GF-D8 (cell line): Measurements from ENCODE around the gene SCFD2.
"Not testable (repeated sequence)": the region's sequence is repeated elsewhere in the genome, so short reads cannot be mapped to it uniquely, and the experiment has no call there.

Source experiments
- DNase-seq: peaks from one replicate; lab custom pipeline; 2025; lab: John Stamatoyannopoulos, UW

Gene SCFD2

DNA sequence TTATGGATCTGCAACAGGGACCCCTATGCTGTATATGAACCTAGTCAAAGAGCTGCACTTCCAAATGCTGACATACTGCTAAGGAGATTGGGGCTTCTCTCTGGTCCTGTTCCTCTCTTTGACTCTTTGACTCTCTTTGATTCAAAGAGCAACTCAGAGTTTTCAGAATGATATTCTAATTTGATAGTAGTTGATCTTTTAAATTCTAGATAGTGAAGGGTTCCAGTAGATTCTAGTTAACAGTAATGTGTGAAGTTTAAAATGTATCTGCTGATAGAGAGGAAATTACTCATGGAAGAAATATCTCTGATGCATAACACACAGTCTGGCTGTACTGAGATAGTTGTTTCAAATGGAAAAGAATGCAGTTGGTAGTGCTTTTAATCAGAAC lies 264.7 kb downstream of the SCFD2 start:
- no peak for DNase-seq

DNA sequence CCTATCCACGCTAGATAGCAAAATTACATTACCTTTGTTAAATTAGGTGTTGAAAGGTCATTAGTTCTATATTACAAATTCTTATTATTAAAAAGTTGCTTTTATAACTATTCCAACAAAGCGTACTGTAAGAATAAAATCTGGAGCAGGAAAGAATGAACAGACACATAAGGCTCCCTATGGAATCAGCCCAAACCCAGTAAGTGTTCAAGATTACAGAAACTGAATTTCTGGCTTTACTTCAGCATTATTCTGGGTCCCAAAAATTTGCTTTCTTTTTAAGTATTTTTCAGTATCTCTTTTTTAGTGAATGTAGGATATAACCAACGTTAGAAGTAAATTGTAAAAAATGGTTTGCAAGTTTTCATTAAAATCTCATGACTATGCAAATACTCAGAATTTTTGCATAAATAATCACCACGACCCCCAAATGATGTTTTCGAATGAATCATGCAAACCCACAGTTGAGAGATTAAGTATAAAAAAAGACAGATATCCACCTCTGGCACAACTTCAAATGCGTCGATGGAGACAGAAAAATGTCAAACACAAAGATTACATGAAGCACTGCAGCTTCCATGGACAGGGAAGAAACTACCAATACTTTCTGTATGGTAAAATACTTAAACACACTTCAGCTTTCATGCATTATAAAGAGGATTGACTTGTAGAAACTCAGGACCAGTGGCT lies 265.2 kb downstream of the SCFD2 start:
- DNase-seq = no peak

DNA sequence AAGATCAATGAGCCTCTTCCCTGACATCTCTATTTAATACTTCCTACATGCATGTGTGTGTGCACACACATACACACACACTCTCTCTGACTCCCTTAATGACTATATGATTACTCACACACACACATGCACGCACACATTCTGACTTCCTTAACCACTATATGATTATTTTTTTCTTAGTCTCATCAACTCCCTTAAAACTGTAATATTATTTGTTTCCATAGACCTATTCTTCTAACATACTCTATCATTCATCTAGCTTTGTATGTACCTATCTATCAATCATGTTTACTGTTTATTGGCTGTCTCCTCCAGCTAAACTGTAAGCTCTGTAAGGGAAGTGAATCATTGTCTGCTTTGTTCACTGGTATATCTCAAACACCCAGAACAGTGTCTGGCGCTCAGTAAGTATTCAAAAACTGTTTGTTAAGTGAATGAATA lies 267.2 kb downstream of the SCFD2 start:
- no peak for DNase-seq

DNA sequence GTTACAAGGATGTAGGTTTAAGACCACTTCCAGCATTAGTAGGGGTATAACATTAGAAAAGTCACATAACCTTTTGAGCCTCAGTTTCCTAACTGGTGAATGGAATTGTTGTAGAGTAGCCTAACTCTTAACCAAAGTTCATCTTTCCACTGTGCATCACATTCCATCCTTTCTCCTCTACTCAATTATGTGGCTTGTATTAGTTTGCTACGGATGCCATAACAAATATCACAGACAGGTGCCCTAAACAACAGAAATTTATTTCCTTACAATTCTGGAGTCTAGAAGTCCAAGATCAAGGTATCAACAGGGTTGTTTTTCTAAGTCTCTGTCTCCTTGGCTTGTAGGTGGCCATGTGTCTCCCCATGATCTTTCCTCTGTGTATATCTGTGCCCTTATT lies 271.8 kb downstream of the SCFD2 start:
- DNase-seq = no peak

DNA sequence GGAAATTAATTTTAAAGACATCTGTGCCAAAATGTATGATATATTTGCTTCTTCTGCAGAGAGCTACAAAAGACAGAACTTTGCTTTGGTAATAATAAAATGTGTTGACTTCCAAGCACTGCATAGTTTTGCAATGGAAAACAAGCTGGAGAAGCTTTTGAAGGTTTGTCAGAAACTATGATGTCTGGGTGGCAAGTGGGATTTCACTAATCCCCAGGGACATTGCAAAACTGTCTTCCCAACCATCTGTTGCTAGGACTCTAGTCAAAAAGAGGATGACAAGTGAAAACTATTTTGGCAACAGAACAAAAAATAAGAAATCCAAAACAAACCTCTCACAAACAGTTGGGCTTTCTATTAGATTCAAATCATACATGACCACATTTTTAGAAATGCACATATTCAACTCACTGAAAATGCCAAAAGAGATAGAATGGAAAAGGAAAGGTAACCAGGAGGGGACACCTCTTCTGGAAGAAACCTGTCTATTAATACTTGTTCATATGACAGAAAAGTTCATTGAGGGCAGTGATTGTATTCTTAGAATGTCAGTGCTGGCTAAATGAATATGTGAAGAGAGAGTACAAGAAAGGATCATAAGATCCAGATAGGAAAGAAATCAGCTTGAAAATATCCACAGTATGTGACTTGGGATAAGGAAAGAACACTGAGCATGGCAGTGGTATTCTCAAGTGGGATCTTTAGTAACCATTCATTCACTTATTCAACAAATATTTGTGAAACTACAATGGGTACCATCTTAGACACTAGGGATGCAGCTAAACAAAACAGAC lies 275.7 kb downstream of the SCFD2 start:
- no peak for DNase-seq

DNA sequence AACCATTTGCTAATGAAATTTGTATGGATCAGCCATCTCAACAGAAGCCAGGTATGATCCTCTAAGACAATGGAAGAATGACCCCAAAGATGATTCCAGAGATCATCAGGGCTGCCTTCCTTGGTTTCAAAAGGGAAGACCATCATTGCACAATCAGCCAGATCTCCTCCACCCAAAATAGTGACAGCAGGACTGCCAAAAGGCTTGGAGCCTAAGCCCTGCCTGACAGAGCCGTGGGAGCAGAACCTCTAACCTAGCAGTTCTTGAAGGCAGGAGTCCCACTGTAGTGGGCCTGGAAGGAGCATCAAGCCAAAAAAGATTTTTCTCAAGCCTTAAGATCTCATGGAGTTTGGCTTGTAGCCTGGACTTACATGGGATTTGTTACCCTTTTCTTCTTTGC lies 277.7 kb downstream of the SCFD2 start:
- no peak for DNase-seq

DNA sequence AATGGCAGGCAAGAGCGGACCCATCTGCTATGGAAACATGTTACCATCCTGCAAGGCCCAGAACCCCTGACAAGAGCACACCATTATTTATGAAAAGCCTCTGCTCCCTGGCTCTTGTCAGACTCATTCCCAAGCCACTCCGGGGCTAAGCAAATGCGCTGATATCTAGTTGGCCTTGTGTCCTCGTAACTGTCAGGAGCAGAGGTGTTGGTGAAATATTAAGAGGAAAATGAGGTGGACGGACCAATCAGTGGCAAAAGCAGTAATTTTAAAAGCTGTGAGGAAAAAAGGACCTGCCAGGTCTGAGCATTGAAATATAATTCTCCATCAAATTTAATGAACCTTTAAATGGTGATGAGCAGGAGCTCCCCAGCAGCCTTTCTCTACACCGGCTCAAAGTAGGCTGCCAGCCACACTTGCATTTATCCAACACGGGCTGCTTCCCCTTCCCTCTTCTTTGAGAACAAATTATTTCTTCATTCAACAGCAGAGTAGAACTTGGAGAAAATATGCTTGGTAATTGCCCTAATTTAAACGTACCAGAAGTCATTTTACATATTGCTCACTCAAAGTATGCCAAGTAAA lies 289.4 kb downstream of the SCFD2 start:
- no peak for DNase-seq

DNA sequence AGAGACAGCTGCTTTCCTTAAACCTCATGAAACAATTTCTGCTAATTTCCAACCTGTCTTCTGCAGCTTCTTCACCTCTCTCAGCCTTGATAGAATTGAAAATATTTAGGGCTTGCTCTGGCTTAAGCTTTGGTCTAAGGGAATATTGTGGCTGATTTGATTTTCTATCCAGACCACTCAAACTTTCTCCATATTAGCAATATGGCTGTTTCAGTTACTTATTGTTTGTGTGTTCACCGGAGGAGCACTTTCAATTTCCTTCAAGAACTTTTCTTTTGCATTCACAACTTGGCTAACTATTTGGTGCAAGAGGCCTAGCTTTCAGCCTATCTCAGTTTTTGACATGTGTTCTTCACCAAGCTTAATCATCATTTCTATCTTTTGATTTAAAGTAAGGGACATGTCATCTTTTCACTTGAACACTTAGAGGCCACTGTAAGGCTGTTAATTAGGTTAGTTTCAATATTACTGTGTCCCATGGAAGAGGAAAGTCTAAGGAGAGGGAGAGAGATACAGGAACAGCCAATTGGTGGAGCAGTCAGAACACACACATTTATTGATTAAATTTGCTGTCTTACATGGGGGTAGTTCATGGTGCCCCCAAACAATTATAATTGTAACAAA lies 290.6 kb downstream of the SCFD2 start:
- DNase-seq = no peak

DNA sequence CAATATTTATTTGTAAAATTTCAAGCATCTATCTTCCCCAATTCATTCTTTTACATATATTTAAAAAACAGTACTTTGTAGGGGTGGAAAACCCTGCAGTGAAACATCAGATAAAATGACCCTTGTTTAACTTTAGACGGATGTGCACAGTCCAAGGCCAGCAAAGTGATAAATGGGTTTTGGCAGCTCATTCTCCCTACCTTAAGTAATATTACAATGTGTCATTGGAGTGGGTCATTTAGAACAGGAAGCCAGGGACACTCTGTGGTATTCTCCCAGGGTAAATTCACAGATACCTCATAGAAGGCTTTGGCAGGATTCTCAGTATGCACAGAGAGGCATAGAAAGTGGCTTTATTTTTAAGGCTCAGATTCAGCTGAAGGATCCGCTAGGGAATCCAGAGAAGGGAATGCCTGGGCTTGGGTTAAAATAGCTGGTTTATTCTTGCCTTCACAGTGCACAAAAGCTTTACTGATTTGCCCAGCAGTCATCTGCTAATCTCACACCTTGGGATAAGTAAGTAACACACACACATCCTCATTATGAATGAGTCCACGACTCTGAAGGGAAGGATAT lies 297.0 kb downstream of the SCFD2 start:
- no peak for DNase-seq

DNA sequence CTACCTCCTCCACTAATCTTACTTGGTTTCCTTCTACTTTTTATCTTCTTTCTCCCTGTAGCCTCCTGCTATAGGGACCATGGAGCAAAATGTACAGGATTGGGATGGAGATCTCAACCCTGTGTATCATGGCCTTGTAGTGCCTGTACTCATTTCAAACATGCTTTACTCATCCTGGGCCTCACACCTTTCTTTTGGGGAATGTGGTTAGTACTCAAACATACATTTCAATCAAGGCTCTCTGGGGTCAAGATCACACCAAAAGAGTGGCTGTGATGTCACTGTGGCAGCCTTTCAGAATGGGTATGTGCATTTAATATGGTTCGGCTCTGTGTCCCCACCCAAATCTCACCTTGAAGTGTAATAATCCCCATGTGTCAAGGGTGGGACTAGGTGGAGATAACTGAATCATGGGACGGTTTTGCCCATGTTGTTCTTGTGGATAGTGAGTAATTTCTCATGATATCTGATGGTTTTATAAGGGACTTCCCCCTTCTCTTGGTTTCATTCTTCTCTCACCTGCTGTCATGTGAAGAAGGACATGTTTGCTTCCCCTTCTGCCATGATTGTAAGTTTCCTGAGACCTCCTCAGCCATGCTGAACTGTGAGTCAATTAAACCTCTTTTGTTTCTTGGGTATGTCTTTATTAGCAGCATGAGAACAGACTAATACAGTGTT lies 298.6 kb downstream of the SCFD2 start:
- DNase-seq = no peak

DNA sequence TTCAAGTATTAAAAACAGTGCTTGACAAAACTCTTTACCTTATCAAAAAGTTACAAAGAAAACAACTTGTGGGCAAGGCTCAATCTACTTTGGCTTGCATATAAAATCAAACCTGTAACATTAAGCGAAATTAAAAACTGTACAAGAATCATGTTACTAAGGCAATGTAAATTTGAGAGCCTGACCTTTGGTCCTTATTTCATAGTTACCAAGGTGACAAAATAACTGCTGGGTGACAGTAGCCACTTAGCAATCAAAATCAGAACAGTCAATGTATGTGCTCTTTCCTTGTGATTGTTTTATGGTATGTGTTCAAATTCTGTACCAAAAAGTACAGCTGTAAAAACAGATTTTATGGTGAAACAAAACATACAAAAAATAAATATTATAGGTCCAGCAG lies 299.7 kb downstream of the SCFD2 start:
- no peak for DNase-seq

DNA sequence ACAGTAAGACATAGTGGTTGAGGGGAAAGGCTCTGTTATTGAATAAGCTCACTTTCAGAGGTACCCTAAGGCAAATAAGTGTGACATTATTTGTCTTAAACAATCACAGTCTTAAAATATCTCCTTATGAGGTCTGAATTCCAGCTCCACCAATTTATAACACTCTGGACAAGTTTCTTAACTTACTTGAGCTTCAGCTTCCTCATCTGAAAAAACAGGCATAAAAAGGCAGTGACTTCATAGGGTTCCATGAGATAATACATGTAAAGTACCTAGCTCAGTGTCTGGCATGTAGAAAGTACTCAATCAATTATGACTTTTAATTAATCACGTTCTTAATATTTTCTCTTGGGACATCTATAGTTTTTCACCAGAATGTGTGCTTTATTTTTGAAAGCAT lies 301.3 kb downstream of the SCFD2 start:
- DNase-seq = no peak

DNA sequence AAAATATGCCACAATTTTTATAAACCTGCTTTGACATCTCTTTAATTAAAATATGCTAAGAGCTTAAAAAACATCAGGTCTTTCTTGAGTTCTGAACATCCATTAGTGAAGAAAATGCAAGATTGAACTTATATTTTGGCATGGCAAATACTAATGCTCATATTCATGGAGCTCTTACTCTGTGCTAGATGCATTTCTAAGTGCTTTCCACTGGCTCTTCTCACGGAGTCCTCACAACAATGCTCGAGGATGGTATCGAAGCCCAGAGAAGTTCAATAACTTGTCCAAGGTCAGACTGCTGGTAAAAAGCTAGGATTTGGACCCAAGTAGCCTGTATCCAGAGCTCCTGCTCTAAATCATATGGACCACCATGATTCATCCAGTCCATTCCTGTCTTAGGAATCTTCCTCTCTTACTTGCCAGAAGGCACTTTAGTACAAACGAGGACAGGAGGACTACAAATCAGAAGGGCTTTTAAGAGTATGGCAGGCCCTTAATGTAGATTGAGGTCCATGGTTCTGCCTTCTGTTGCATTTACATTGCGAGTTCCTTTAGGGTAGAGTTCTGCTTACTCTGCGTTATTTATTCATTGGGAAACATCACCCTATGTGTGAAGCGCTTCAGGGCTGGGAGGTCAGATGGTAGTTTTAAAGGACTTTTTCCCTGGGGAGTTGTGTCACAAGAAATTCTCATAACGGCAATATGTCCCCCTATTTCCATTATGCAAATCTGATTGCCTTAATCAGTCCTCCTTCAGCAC lies 304.6 kb downstream of the SCFD2 start:
- no peak for DNase-seq

DNA sequence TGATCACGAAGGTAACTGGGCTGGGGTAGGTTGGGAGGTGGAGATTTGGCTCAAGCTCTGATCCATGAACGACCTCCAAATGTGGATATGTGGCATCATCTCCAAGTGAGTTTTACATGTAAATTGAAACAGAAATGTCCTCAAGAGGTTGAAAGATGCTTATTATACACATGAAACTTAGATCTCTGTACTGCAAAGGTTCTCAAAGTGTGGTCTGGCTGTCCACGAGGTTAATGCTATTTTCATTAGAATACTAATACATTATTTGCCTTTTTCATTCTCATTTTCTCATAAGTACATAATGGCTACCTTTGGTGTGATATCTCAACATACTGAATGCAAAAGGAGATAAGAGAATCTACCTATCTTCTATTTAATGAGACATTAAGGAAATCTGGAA lies 305.6 kb downstream of the SCFD2 start:
- DNase-seq = no peak

DNA sequence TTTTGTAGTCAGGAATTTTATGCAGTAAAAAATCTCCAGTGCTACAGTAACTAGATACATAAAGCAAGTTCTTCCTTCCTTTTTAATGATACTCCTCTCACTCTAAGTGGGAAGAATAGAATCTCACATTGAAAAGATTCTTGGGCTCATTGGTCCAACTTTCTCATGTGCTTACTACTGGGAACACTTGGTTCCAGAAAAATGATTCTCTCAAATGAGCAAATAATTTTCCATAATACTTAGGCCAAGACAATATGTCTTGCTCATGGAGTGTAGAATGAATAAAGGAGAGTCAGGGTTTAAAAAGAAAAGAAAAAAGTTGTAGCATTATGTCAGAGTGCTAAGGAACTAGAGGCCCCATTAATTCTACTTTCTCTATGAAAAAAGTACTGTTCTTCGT lies 306.0 kb downstream of the SCFD2 start:
- DNase-seq = no peak

DNA sequence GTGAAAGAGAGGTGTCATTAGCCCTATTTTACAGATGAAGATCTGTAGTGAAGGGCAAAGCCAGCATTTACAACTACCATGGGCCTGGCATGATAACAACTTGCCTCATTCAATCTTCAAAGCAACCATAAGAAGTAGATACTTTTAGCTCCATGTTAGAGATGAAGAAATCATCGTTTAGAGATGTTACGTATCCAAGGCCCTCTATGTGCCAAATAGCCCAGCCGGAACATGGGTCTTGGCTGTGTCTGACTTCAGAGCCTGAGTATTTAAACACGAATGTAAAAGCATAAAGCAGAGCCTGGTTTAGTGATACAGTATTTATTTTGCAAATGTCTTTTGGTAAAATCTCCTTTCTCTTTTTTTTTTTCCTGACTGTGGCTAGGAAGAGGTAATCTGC lies 306.6 kb downstream of the SCFD2 start:
- no peak for DNase-seq

DNA sequence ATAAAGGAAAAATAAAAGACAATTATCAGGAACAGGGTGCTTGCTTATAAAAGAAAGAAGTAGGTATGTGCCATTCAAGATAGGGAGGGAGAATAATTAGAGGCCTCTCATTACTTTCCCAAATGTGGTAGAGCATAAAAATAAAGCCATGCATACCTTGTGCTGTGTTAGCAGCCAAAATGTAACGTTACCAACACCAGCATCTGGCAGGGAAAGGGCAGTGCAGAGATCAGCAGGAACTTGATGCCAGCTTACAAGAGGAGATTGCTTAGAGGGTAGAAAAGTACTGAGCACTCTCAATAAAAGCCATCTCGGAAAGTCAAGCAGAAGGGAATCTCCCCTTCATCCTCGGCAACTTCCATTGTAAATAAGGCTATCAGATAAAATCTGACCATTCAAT lies 308.2 kb downstream of the SCFD2 start:
- DNase-seq = no peak

DNA sequence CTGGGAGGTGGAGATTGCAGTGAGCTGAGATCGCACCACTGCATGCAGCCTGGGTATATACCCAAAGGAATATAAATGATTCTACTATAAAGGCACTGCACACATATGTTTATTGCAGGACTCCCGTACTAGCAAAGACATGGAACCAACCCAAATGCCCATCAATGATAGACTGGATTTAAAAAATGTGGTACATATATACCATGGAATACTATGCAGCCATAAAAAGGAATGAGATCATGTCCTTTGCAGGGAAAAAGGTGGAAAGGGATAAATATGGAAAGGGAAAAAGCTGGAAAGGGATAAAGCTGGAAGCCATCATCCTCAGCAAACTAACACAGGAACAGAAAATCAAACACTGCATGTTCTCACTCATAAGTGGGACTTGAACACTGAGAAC lies 308.8 kb downstream of the SCFD2 start:
- not testable (repeated sequence) for DNase-seq

DNA sequence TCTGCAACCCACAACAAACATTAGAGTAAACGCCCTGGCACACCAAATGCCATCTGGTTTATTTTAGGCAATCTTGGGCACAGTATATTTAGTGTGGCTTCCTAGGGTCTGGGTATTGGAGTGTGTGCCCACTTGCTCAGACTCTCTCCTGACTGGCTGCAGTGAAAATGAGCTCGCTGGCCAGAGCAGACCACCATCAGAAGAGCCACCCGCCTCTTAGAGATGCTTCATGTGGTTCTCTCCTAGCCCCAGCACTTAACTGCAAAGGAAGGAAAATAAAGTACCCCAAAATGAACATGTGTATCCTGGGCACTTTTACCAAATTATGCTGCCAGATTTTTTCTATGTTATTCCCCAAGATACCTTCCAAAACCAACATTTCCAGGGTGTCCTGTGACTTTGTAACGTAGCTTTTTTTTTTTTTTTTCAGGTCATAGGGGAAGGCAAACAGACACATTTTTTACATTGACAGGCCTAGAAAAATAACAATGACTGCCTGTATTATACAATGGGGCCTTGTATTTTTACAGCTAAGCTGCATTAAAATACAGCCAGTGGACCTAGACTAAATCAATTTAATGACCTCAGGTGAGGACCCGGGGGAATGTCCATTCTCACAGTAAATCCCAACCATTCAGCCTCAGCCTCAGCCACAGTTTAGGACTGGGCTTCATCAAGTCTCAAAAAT lies 310.0 kb downstream of the SCFD2 start:
- no peak for DNase-seq

DNA sequence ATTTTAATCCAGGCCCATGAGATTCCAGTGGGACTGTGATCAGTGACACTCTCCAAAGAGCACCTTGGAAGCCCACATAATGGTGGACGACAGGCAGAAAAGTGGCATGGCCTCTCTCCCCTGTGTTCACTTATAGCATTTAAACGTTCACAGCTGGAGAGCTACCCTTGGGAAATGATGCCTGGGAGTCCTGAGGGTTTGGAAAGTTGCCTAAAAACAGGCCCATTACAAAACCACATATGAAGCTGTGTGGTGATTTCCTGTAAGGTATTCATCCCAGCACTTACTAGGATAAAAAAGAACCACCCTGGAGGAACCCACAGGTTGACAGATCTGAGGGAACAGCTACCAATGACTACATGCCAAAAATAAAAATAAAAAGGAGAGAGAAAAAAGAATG lies 310.6 kb downstream of the SCFD2 start:
- peak; percentile 3 for DNase-seq

DNA sequence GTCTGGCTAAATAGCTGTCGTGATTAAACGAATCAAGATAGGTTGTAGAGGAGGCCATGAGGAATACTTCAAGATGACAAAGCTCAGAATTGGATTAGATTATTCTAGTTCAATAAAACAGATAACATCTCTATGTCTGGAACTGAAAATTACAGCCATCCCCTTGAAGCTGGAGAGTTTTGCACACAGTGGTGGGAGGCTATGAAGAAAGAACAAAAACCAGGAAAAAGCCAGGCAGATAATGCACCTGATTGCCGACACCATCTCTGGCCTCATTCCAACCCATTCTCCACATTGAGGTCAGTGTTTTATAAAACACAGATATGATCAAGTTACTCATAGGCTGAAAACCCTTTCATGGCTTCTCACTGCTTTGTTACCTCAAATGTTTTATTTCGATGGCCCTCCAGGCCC lies 315.5 kb downstream of the SCFD2 start:
- no peak for DNase-seq
